ENCODE measurements around the gene HOMER1. TPM values are rescaled to one million over a fixed set of nuclear protein-coding genes. Genes with fewer than 3 reads are reported as not detected.

Gene HOMER1
- total and polyA plus RNA-seq, 9 of the 15 experiments (the other 6 are each of a cell fraction or from before 2014, with no cell fraction given), result 6.3 to 39.9 (median 9.9) TPM

- no peak for TF ChIP-seq FOXK2 (conservative IDR thresholded peaks at IDR 0.05 in 1 of 2, IDR thresholded peaks at IDR 0.05 in 1 of 2; ENCODE audit: low read depth in 2 of 2)
- TF ChIP-seq, protein P1, sequence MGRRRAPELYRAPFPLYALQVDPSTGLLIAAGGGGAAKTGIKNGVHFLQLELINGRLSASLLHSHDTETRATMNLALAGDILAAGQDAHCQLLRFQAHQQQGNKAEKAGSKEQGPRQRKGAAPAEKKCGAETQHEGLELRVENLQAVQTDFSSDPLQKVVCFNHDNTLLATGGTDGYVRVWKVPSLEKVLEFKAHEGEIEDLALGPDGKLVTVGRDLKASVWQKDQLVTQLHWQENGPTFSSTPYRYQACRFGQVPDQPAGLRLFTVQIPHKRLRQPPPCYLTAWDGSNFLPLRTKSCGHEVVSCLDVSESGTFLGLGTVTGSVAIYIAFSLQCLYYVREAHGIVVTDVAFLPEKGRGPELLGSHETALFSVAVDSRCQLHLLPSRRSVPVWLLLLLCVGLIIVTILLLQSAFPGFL (CRISPR knock-in tag; IDR thresholded peaks at IDR 0.05), result no peak
Measured at GRCh38 chr5:79454043-79454442, 59.9 kb downstream of the HOMER1 start (continued).

- ATAC-seq (no peak), FAIRE-seq (no peak), DNase-seq (ENCODE audit: extremely low read depth in 1 of 4, low spot score in 3 of 4) (no peak)
- POLR2A ChIA-PET, result interaction anchor here (0.6 to 1.0 kb wide), 2 partner anchors 8 to 147 kb away, joined by 3 read pairs; no protein-coding TSS in a partner anchor
- Histone ChIP-seq H3K9me3 (replicated peaks; ENCODE audit: control insufficient read depth, insufficient read depth, low read depth, low read length) (no peaks in the 10 kb centered on the region), H3K79me2 (ENCODE audit: control insufficient read depth, insufficient read depth, low read length) (no peaks in the 10 kb centered on the region), H3K4me3 (no peak overlapping the region), H4K20me1 (replicated peaks; ENCODE audit: control insufficient read depth, insufficient read depth, low read length) (no peaks in the 10 kb centered on the region), H3K36me3 (ENCODE audit: control insufficient read depth, insufficient read depth, low read length) (peaks cover 10% of the 10 kb centered on the region), H3K27ac (ENCODE audit: extremely low read depth, low read depth, low read length) (no peak overlapping the region), H3K4me1 (replicated peaks in 1 of 2; ENCODE audit: control insufficient read depth in 2 of 2, insufficient read depth in 2 of 2, low read length in 2 of 2) (no peaks in the 10 kb centered on the region), H3K4me2 (ENCODE audit: insufficient read depth, low read length) (no peak overlapping the region), H2AFZ (ENCODE audit: low read depth, low read length) (no peak overlapping the region), H3K9ac (ENCODE audit: insufficient read depth in 1 of 2, low read depth in 2 of 2, low read length in 2 of 2) (no peak overlapping the region), H3K9me1 (ENCODE audit: control insufficient read depth, insufficient read depth, low read length) (no peaks in the 10 kb centered on the region), H3K27me3 (ENCODE audit: control insufficient read depth in 2 of 2, insufficient read depth in 2 of 2, low read length in 2 of 2) (no peaks in the 10 kb centered on the region)
- in situ Hi-C loops (cut with MboI), result no loop called here
- 28% methylated on average over 2 of the region's 2 CpGs for WGBS (ENCODE audit: insufficient coverage, low coverage, missing lambda C conversion rate)
- intact Hi-C loops (cut with micrococcal nuclease), result no loop called here
- CTCF ChIA-PET (ENCODE audit: low intra/inter-chr PET ratio), result no interaction called here
- TF ChIP-seq ZBTB34 (CRISPR knock-in tag; IDR thresholded peaks at IDR 0.05) (no peak), ZNF316 (IDR thresholded peaks at IDR 0.05) (peak; percentile 35; the same call in 1 of the 2 replicates)
- no TSS peak for BruUV-seq (replicated peaks)
Measured at GRCh38 chr5:79448336-79448735, 65.6 kb downstream of the HOMER1 start.
